Hematopoietic multipotent progenitor cell treated with erythropoietin and hydrocortisone succinate and interleukin-3 and kit ligand, for 8 days (in vitro differentiated cells): ENCODE results near the gene KNDC1.

Experiments used
- DNase-seq: peaks from one replicate; pipeline ENCODE4 v3.0.0-alpha.2; 2015

Gene KNDC1

GRCh38 chr10:133179128-133179520, 19.1 kb downstream of the KNDC1 start:
- no peak for DNase-seq

- no peak for DNase-seq
These were observed 19.6 kb downstream of the KNDC1 start for GRCh38 chr10:133179651-133180050.

- DNase-seq = no peak
These were observed 20.4 kb downstream of the KNDC1 start for GRCh38 chr10:133180192-133180964.

DNA sequence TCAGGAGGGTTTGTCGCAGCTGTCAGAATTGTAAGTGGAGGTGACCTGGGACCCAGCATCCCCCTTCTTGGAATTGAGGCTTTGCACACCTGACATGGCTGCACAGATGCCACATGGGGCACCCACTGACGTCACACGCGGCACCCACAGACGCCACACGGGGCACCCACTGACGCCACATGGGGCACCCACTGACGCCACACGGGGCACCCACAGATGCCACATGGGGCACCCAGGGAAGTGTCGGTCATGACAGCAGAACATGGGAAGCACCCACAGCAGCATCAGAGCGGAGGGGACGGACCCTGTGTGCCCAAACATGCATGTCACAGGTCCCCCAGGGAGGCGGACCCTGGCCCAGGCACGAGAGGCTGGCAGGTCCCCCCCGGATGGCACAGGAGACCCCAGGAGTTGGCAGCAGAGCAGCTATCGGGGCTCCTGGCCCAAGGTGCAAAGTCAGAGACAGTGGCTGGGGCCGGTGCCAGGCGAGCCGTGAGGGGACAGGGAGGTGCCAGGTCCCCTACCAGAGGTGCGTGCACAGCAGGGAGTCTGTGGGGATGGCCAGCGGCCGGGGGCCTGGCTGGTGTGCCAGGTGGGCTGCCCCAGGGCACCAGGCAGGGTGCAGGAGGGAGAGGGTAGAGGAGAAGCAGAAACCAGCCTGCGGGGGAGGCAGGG, 21.1 kb downstream of the KNDC1 start:
- no peak for DNase-seq

GRCh38 chr10:133182190-133182589, 22.2 kb downstream of the KNDC1 start:
- DNase-seq = no peak

- no peak for DNase-seq
These were observed 23.0 kb downstream of the KNDC1 start for GRCh38 chr10:133182791-133183645.

DNA sequence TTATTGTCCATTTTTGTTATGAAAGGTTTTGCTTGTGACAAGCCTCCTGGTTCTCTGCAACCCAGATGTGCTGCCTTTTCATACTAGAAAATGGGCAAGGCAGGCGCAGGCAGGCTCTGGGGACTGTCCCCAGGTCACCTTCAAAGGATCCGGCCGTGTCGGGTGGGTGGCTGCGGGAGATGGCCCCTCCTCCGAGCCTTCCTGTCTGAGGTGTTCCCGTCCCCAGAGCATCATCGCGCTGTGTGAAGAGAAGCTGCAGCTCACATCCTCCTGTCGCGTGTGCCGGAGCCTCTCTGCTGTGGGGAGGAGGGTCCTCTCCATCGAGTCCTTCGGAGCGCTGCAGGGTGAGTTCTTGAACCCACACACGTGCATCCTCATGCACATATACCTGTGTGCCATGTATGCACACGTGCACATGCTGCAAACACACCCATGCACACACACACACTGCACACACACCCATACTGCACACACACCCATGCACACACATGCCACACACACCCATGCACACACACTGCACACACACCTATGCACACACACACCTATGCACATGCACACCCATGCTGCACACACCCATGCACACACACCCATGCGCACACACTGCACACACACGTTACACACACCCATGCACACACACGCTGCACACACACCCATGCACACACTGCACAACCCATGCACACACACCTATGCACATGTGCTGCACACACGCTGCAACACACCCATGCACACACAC, 23.8 kb downstream of the KNDC1 start:
- no peak for DNase-seq

- DNase-seq = no peak
These were observed 24.7 kb downstream of the KNDC1 start for GRCh38 chr10:133184591-133185244.

DNA sequence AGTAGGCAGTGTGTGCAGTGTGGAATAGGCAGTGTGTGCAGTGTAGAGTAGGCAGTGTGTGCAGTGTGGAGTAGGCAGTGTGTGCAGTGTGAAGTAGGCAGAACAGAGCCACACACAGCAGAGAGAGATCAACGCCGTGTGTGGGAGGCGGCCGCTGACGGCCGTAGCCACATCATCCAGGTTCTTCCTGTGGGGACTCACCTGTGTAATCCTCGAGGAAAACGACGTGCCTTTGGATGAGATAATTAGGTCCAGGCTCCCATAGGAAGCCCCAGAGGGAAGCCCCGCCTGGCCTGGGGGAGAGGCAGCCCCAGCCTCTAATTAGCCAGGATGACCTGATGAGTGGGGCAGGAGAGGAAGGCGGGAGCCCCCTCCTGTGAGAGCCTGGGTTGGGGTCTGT, 25.4 kb downstream of the KNDC1 start:
- no peak for DNase-seq

GRCh38 chr10:133185916-133186315, 25.9 kb downstream of the KNDC1 start:
- DNase-seq = no peak

DNA sequence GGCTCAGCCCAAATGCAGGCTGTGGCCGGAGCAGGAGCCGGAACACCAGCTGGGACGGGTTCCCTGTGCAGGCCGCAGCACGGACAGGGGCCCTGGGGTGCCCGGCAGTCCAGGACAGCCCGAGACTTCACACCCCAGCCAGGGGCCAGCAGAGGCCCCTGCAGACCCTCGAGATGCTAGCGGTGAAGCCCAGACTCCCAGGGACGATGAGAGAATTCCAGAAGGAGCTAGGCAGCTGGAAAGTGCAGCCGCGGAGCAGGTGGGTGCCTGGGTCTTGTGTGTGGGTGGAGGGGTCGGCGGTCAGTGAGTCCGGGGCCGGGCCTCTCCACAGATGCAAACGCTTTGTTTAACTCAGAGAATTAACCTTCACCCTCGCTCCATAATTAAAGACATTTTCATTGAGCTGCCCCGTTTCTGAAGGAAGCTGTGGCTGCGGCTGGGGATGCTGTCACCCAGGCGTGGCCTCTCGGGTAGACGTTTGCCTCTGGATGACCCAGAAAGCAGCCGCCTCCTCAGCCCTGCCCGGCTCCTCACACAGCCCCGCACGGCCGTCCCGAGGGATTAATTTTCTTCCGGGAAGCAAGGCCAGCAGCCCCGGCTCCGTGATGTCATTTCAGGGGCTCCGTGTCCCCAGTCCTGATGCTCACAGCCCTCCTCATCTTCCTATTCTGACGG, 26.5 kb downstream of the KNDC1 start:
- no peak for DNase-seq

GRCh38 chr10:133187091-133187905, 27.3 kb downstream of the KNDC1 start:
- DNase-seq = no peak

- no peak for DNase-seq
These were observed 28.1 kb downstream of the KNDC1 start for GRCh38 chr10:133187906-133188681.

DNA sequence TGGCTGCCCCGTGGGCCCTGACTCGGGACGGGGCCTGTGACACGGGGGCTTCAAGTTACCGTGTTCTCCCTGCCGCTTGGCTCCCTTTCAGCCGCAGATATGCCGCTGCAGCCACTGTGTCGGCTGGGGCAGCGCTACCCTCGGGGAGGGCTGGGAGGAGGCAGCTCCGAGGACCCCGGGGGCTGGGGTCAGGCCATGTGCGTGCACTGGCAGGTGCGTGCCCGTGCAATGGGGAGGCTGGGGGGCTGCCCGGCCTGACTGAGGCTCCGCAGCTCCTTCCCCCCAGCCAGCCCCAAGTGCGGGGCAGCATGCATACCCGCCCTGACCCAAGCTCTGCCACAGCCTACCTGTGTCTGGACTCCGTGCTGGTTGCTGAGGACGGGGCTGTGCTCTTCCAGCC, 29.2 kb downstream of the KNDC1 start:
- no peak for DNase-seq

DNA sequence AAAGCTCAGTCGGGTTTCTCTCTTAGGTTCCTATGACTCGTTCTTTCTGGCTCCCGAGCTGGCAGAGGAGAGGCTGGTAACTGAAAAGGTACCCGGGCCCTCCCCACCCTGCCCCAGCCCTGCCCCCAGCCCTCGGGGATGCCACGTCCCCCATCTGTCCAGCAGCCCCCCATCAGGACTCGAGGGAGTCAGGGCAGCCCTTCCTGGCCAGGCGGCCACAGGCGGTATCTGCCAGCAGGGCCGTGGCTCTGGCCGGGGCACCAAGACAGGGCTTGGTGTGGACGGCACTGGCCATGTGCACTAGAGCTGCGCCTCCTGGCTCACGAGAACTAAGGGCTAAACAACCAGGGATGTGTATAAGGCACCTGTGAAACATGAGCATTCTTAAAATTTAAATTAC, 29.7 kb downstream of the KNDC1 start:
- DNase-seq = no peak

DNA sequence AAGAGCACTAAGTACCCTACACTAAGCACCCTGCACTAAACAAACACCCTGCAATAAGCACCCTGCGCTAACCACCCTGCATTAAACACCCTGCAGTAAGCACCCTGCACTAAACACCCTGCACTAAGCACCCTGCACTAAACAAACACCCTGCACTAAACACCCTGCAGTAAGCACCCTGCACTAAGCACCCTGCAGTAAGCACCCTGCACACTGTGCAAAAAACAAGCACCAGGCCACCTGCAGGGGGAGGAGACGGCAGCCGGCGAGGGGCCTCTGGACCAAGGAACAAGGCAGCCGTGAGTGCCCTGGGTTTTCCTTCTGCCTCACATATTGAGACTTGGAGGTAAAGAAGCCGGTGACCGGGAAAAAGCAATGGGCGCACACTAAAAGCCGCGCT, 30.2 kb downstream of the KNDC1 start:
- DNase-seq = no peak

GRCh38 chr10:133191651-133192050, 31.6 kb downstream of the KNDC1 start:
- no peak for DNase-seq

DNA sequence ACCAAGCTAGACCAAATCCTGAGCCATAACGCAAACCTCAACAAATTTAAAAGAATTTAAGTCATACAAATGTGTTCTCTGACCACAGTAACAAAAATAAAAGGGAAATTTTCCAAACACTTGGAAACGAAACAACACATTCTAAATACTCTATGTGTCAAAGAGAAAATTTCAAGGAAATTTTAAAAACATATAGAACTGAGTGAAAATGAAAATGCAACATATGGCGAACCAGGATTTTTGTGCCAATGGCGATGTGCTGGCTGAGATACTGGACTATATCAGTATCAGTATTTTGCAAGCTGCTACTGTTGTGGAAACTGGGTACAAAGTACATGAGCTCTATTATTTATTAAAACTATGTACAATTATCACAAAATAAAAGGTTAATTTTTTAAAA, 34.1 kb downstream of the KNDC1 start:
- DNase-seq = no peak

- no peak for DNase-seq
These were observed 35.1 kb downstream of the KNDC1 start for GRCh38 chr10:133195096-133195495.

DNA sequence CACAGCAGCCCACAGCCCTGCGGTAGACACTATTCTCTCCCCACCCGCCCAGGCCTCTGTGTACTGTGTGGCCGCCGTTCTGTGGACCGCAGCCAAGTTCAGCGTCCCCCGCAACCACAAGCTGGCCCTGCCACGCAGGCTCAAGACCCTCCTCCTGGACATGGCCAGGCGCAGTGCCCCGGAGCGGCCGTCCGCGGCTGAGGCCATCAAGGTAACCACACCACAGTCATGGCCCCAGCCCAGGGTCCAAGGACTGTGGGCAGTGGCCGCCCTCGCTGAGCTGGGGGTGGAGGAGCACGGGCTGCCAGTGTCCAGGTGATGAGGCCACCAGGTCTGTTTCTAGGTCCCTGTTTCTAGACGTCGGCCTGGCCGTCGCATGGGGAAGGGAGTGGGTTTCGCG, 35.6 kb downstream of the KNDC1 start:
- DNase-seq = no peak
